HG03139 (cell line): ENCODE results near the gene FBXL16.
"Not testable (repeated sequence)": the region's sequence is repeated elsewhere in the genome, so short reads cannot be mapped to it uniquely, and the experiment has no call there.

Experiments
- ATAC-seq: cut with Tn5 transposase; IDR thresholded peaks from one replicate; pipeline ENCODE4 v1.9.1; 2021; ENCODE audit not compliant: unreplicated experiment

FBXL16 gene

GRCh38 chr16:705431-706188 lies at the start of gene FBXL16:
Gene FBXL16, minus strand, starts transcription at chr16:705801. Its CDS starts 8,396 bp downstream, at chr16:697405.
- ATAC-seq = no peak

GRCh38 chr16:754656-755055 lies 49.1 kb upstream of the FBXL16 start:
- ATAC-seq = no peak

GRCh38 chr16:754121-754607 lies 48.6 kb upstream of the FBXL16 start:
- not testable (repeated sequence) for ATAC-seq

- no peak for ATAC-seq
Measured at GRCh38 chr16:752007-752312, 46.4 kb upstream of the FBXL16 start.

DNA sequence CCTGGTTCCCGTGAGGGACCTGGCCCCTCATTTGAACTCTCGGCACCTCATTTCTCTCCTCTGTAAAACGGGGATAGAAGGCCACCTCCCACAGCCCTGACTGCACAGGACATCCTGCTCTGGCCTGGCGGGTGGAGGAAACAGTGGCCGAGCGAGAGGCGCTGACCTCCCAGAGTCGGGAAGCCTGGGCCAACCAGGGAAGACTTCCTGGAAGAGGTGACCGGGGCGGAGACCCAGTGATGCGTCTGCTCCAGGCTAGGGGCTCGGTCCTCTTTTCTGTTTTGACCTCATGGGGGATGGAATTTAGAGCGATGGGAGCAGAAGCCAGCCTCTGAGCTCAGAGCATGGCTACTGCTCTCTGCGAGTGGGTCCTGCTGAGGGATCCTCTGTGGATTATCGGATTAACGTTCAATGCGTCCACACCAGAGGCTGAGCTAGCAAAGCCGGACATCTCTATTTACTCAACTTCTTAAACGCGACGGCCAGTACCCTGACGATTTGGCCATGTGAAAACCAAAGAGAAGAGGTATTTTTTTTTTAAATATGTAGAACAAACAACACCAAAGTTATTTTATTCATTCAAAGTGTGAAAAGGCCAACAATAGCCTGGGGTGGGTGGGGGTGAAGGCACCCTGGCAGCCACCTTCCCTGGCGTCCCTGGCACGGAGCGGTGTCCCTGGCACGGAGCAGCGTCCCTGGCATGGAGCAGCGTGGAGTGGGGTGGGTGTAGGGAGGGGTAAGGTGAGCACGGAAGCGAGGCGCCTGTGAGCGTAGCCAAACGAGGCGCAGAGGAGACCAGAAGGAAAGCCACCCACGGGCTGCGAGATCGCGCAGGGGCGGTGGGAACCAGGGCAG lies 45.8 kb upstream of the FBXL16 start:
- no peak for ATAC-seq

DNA sequence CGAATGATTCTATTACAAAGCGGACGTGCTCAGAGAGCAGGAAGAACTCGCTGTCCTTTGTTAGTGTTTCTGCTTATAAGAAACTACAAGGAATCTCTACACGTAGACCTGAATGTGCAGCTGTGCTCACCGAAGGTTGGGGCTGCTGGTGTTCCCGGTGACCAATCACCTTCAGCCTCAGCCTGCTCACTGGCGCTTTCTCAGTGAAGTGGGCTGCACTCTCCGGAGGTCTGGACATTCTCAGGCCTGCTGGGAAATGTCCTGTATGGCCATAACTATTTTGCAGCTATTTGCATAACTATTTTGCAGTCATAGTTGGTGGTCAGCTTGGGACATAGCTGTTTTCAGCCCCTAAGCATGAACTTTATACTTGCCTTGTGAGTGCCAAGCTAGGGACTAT lies 44.9 kb upstream of the FBXL16 start:
- ATAC-seq = no peak

GRCh38 chr16:749010-749409 lies 43.4 kb upstream of the FBXL16 start:
- no peak for ATAC-seq

DNA sequence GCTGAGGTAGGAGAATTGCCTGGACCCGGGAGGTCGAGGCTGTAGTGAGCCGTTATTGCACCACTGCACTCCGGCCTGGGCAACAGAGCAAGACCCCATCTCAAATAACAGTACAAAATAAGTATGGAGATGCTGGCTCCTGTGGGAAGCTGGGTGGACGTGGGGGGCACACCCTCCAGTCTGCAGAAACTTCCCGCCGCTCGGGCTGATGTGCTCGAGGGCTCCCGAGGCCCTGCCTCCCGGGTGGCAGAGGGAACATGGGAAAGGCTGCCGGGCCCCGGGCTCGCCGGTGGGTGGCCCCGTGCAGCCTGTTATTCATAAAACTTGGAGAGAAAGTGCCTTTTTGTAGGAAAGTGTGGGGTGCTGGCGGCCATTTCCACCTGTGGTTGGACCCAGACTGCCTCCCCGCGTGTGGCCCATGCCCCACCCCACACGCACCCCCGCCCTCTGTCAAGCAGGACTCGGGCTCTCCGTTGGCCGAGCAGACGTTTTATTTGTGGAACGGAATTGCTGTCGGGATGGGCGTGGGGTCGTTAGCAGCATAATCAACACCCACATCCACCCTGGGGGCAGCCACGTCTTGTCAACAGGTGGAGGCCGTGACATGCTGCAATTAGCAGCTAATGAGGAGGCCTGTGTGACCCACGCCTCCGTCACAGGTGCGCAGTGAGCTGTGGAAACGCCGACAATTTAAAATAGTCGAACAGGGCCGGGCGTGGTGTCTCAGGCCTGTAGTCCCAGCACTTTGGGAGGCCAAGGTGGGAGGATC lies 42.6 kb upstream of the FBXL16 start:
- no peak for ATAC-seq

DNA sequence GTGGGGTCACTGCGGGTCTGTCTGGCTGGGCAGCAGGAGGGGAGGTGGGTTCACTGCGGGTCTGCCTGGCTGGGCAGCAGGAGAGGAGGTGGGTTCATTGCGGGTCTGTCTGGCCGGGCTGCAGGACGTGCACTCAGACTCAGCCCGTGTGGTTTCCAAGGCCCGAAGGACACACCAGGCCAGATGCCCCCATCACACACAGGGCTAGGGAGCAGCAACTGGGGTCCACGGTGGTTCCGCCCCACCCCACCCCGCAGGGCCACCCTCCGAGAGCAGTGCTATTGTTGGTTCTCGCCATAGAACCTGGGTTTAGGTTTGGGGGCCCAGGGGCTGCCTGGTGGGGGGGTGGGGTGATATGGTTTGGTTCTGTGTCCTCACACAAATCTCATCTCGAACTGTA lies 41.0 kb upstream of the FBXL16 start:
- no peak for ATAC-seq

DNA sequence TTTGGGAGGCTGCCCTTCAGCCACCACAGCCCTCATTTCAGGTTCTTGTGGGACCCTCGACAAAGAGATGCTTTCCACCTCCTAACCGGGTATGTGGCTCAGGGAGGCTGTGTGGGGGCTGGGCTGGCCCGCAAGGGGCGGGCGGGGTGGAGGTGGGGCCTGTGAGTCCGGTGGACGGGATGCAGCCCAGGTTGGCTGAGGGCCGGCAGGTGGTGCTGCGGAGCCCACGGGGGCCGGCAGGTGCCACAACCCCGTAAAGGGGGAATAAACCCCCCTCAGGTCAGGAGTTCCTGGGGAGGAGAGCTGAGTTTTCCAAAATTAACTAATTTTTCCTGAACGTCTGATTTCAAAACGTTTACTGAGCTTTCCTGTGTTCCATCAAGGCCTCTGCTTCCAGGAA lies 40.1 kb upstream of the FBXL16 start:
- ATAC-seq = no peak

DNA sequence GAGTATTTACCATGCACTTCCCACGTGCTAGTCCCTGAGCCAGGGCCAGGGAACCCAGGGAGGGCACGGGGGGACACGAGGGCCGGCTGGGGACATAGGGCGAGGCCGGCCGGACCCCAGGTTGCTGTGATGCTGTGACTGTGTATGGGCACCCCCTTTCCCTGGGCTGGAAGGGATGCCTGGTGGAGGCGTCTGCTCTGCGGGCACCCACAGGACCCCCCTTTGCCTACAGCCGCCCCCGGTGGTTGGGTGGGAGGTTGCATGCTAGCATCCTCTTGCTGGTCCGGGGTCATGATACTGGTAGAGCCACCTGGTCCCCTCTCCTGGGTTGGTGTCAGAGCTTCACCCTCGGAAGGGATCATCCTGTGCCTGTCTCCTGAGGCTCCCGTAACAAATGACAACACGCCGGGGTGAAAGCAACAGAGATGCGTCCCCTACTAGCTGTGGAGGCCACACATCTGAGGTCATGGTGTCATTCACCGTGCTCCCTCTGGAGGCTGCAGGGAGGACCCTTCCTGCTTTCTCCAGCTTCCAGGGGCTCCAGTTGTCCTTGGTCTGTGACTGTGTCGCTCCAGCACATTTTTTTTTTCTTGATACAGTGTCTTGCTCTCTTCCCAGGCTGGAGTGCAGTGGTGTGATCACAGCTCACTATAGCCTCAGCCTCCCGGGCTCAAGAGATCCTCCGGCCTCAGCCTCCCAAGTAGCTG lies 38.3 kb upstream of the FBXL16 start:
- no peak for ATAC-seq

DNA sequence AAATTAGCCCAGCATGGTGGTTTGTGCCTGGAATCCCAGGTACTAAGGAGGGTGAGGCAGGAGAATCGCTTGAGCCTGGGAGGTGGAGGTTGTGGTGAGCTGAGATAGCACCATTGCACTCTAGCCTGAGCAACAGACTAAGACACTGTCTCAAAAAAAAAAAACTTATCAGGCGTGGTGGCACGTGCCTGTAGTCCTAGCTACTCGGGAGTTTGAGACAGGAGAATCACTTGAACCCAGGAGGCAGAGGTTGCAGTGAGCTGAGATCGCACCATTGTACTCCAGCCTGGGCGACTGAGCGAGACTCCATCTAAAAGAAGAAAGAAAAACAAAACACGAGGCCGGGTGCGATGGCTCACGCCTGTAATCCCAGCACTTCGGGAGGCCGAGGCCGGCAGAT lies 37.3 kb upstream of the FBXL16 start:
- ATAC-seq = not testable (repeated sequence)

GRCh38 chr16:741986-742629 lies 36.5 kb upstream of the FBXL16 start:
- no peak for ATAC-seq

GRCh38 chr16:740764-741505 lies 35.3 kb upstream of the FBXL16 start, which contains the start of gene CIAO3:
Gene CIAO3, minus strand, starts transcription at chr16:740997. Its CDS starts 12 bp downstream, at chr16:740985.
- ATAC-seq = peak; percentile 65

- no peak for ATAC-seq
Measured at GRCh38 chr16:740459-740763, 34.8 kb upstream of the FBXL16 start.

DNA sequence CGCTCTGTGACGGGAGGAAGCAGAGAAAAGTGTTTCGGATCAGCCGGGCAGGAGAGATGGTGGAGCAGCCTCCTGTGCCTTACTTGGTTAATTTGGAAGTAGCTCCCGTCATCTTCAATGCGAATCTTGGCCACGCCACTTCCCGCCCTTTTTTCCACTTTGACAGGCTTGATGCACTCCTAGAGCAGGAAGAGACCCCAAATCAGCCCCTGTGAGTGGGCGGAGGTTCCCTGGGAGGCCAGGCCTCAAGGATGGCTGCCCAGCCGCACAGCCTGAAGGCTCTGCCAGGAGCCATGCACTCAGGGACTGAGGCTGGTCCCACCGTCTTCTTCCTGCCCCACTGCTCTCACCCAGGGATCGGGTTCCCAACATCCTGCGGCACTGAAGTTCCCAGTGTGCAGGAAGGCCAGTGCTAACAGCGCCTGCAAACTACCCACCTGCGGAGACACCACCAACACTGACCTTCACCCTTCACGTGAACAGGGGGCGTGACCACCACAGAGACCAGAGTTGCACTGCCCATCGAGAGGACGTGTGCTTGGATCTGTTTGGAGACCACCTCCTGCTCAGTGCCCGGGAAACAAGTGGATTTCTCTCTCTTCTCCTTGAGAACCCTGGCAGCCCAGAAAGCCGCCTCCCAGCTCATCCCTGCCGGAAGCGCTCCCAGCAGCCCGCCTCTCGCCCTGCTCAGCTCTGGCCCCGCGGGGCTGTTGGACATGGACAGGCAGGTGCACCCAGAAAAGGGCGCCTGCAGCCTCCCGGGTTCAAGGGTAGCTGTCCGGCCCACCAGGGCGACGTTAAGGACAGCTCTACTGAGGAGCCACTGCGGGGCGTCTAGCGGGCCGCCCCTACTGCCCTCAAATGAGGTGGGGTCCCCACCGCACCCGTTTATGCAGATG lies 34.2 kb upstream of the FBXL16 start:
- ATAC-seq = no peak

DNA sequence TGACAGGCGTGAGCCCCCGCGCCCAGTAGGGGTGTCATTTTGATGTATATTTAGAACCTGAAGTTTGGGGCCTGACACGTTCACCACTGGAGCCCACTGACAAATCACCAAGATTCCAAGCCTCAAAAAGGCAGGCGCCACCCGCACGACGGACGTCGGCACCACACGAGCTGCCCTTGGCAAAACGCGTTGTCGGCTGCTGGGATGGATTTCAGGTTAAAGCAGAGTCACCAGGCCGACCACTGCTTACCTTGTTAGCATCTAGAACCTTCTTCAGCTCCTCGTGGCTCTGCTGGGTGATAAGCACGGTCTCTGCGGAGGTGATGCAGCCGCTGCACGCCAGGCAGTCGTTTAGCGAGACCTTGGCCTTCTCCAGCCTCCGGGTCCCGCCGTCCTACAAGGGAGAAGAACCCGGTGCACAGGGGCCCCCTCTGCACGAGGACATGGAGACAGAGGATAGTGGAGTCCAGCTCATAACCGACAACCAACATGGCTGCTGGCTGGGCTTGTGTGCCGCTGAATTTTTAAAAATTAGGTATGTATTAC lies 31.4 kb upstream of the FBXL16 start:
- no peak for ATAC-seq

DNA sequence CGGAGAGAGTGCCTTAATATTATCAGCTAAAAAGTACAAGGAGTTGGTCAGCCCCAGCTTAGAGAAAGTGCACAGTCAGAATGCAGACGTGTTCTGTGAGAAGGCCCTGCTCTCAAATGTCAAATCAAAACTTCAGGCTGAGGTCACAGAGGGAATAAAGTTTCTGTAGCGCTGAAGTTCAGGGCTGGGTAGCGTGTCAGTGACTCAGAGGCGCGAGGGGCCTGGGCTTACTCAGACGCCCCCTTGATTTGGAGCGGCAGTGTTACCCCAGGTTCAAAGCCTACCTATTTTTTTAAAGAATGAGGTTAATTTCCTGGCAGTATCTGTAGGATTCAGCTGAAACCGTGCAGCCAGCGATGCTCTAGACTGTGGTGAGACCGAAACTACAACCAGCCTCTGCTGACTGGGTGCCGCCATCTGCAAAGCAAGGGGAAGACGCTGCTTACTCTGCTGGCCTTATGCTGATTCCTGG lies 30.4 kb upstream of the FBXL16 start:
- no peak for ATAC-seq
